ENCODE results near the gene FHIT. TPM values are rescaled to one million over a fixed set of nuclear protein-coding genes. Genes with fewer than 3 reads are reported as not detected.
A peak's percentile ranks its signal among the peaks of the same experiment; 100 is the strongest.

The FHIT gene
- total and polyA plus RNA-seq, 11 donors: 4.2 to 26.8 (median 16.5) TPM

GRCh38 chr3:60594025-60594424 is 657.2 kb downstream of the FHIT start:
- Histone ChIP-seq H3K4me1 (peaks cover 0 to 16% (median 6%) of the 10 kb centered on the region in 12 donors), H3K36me3 (no peaks in the 10 kb centered on the region), H3K9me3 (no peaks in the 10 kb centered on the region), H3K27ac (no peak overlapping the region), H3K27me3 (no peaks in the 10 kb centered on the region), H3K4me3 (no peak overlapping the region)
- WGBS, 4 donors: 13 to 27% (median 16%) methylated on average over 6 of the region's 6 CpGs
- DNase-seq (peak; percentile 62 to 79 (median 68)), ATAC-seq (peak; percentile 69 to 92 (median 79))
- intact Hi-C loops (cut with DNase I): no loop called here
- TF ChIP-seq CTCF (IDR thresholded peaks at IDR 0.05) (no peak), POLR2A (IDR thresholded peaks at IDR 0.05) (no peak)

- Histone ChIP-seq H3K36me3 (no peaks in the 10 kb centered on the region), H3K27me3 (no peaks in the 10 kb centered on the region), H3K4me3 (no peak overlapping the region), H3K4me1 (peaks cover 0 to 16% (median 6%) of the 10 kb centered on the region in 12 donors), H3K9me3 (no peaks in the 10 kb centered on the region), H3K27ac (no peak overlapping the region)
- 78 to 83% (median 82%) methylated on average over 2 of the region's 2 CpGs for WGBS, 4 donors
- intact Hi-C loops (cut with DNase I): no loop called here
- TF ChIP-seq CTCF (IDR thresholded peaks at IDR 0.05): no peak
- no peak for TF ChIP-seq POLR2A (IDR thresholded peaks at IDR 0.05)
- ATAC-seq (no peak), DNase-seq (no peak)
These were observed 660.0 kb downstream of the FHIT start for GRCh38 chr3:60591267-60591666.

- ATAC-seq (no peak), DNase-seq (no peak)
- H3K9me3 ChIP-seq: no peaks in the 10 kb centered on the region
- H3K36me3 ChIP-seq: no peaks in the 10 kb centered on the region
- intact Hi-C loops (cut with DNase I): loop anchor here in 2 of 10 donors (10.0 kb wide), 1 partner anchor 786 kb away; no protein-coding TSS in a partner anchor
- no peak overlapping the region for H3K27ac ChIP-seq
- peaks cover 0 to 9% (median 3%) of the 10 kb centered on the region in 12 donors for H3K4me1 ChIP-seq
- WGBS, 4 donors: 81 to 92% (median 89%) methylated on average over 3 of the region's 3 CpGs
- no peak overlapping the region for H3K4me3 ChIP-seq
- no peaks in the 10 kb centered on the region for H3K27me3 ChIP-seq
- TF ChIP-seq POLR2A (IDR thresholded peaks at IDR 0.05): no peak
- TF ChIP-seq CTCF (IDR thresholded peaks at IDR 0.05): no peak
These were observed 662.4 kb downstream of the FHIT start for GRCh38 chr3:60588806-60589205.

- Histone ChIP-seq H3K4me1 (peaks cover 0 to 6% (median 0%) of the 10 kb centered on the region in 12 donors), H3K36me3 (no peaks in the 10 kb centered on the region), H3K27ac (no peak overlapping the region), H3K4me3 (no peak overlapping the region), H3K9me3 (no peaks in the 10 kb centered on the region), H3K27me3 (no peaks in the 10 kb centered on the region)
- intact Hi-C loops (cut with DNase I): loop anchor here in 2 of 10 donors (10.0 kb wide), 1 partner anchor 789 kb away; no protein-coding TSS in a partner anchor
- no peak for TF ChIP-seq POLR2A (IDR thresholded peaks at IDR 0.05)
- TF ChIP-seq CTCF (IDR thresholded peaks at IDR 0.05): no peak
- no peak for ATAC-seq
- 0 to 46% (median 37%) methylated on average over 1 of the region's 1 CpG for WGBS, 4 donors
- no peak for DNase-seq
These were observed 665.3 kb downstream of the FHIT start for GRCh38 chr3:60585918-60586317.
